SH-SY5Y (cell line): ENCODE measurements around the gene MT4.

Experiments
- GATA2 ChIP-seq: IDR thresholded peaks from 2 replicates; pipeline ENCODE4 v1.6.1; 2011; ENCODE audit warnings: mild to moderate bottlenecking, low read depth, low read length
- GATA3 ChIP-seq: IDR thresholded peaks from 2 replicates; pipeline ENCODE4 v1.6.1; 2011; ENCODE audit warnings: low read depth, mild to moderate bottlenecking, low read length, moderate library complexity

DNA sequence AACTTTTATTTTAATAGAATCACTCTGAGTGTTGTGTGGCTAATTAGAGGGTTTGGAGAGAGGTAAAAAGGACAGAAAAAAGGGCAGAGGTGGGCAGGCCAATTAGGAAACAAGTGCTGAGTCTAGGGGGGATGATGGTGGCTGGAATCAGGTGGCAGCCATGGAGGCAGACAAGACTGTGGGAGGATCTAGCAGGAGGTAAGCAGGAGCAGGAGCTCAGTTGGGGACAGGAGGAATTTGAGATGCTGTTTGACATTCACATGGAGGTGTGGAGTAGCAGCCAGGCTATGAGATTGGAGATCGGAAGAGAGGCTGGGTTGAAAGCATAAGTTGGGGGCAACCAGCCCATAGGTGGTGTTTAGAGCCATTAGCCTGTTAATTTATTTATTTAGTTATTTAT, 3.7 kb upstream of the MT4 start:
- no peak for TF ChIP-seq GATA2
- no peak for TF ChIP-seq GATA3
